Naive B cell (primary cell): ENCODE measurements around the gene SPRTN. TPM values are rescaled to one million over a fixed set of nuclear protein-coding genes. Genes with fewer than 3 reads are reported as not detected.

Experiments used
- ATAC-seq, 2 donors: fragments of 150-1000 bp; cut with Tn5 transposase; 2 replicates each; pipeline ENCODE4 v1.10.0; 2021; ENCODE audit warnings: low read depth in 2 of 2, mild to moderate bottlenecking in 2 of 2, moderate library complexity in 2 of 2
- DNase-seq: peaks from one replicate; pipeline ENCODE4 v3.0.0; 2022
- H3K27ac Mint-ChIP-seq, 6 donors: one replicate each; pipeline ENCODE4 v1.8.0; 2020 to 2022; ENCODE audit warnings: mild to moderate bottlenecking in 6 of 6, mixed read lengths in 6 of 6, moderate library complexity in 5 of 6, inconsistent platforms in 2 of 6
- H3K27me3 Mint-ChIP-seq, 3 donors: one replicate each; pipeline ENCODE4 v1.8.0; 2021 to 2022; ENCODE audit warnings: mixed read lengths in 3 of 3, mild to moderate bottlenecking in 1 of 3
- H3K36me3 Mint-ChIP-seq, 2 donors: one replicate each; pipeline ENCODE4 v1.8.0; 2020 to 2022; ENCODE audit warnings: mixed read lengths in 2 of 2, inconsistent platforms in 1 of 2, mild to moderate bottlenecking in 1 of 2
- H3K4me1 Mint-ChIP-seq, 3 donors: one replicate each; pipeline ENCODE4 v1.8.0; 2020 to 2022; ENCODE audit warnings: mixed read lengths in 3 of 3, inconsistent platforms in 1 of 3, mild to moderate bottlenecking in 1 of 3, moderate library complexity in 1 of 3
- H3K4me3 Mint-ChIP-seq, 8 donors: one replicate each; pipeline ENCODE4 v1.8.0; 2020 to 2022; ENCODE audit warnings: mild to moderate bottlenecking in 8 of 8, mixed read lengths in 8 of 8, moderate library complexity in 8 of 8, inconsistent platforms in 2 of 8
- H3K9me3 Mint-ChIP-seq, 7 donors: one replicate each; pipeline ENCODE4 v1.8.0; 2020 to 2022; ENCODE audit warnings: mixed read lengths in 7 of 7, mild to moderate bottlenecking in 5 of 7, inconsistent platforms in 2 of 7, moderate library complexity in 1 of 7
- polyA plus RNA-seq, 6 donors: library from polyadenylated mRNA; unstranded; fragments of 300-500 nt; fragmentation: Illumina TruSeq; gene quantifications; one replicate each; pipeline ENCODE4 v1.2.3, GENCODE V29; 2021; ENCODE audit warnings: low read depth in 6 of 6

Gene SPRTN
- polyA plus RNA-seq, 6 donors from 2014 or later = 15.6 to 24.7 (median 19.3) TPM

DNA sequence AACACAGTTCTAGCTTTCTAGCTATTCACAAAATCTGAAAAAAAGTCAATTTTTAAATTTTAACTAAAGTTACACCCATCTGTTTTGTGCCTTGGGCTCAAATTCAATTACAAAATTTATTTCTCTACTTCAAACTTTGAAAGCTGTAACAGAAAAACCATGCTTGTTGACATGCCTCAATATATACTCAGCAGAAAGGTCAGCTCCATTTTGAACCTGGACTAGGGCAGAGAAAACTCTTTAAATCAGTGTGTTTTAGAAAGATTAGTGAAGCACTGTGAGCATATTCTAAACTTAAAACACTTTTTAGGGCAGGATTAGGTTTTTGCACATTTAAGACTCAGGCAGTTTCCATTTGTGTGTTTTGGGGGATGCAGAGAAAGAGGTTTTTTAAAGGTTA lies 34.4 kb downstream of the SPRTN start:
- Mint-ChIP-seq H3K27me3 (no peaks in the 10 kb centered on the region), H3K27ac (peak overlapping the region in 2 of 6 donors; percentile 0 to 30)

DNA sequence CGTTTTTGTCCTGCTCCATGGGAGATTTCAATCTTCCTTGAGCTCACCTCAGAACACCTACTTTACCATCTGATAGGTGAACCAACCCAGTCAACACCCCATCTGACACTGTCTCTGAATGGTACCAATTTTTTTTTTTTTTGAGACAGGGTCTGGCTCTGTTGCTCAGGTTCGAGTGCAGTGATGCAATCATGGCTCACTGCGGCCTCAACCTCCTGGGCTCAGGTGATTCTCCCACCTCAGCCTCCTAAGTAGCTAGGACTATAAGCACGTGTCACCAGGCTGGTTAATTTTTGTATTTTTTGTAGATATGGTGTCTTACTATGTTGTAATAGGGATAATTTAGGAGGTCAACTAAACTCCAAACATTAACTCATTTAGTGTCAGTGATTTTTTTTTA lies 36.3 kb downstream of the SPRTN start:
- Mint-ChIP-seq H3K36me3 (peaks cover 3 to 8% of the 10 kb centered on the region in 2 donors), H3K9me3 (no peaks in the 10 kb centered on the region), H3K4me3 (no peak overlapping the region), H3K27me3 (no peaks in the 10 kb centered on the region), H3K4me1 (peaks cover 22 to 35% (median 26%) of the 10 kb centered on the region in 3 donors), H3K27ac (peak overlapping the region in 2 of 6 donors; percentile 52 to 83)
- no peak for DNase-seq
- ATAC-seq = no peak

More for the DNA sequence above, 34.4 kb downstream of the SPRTN start:
- DNase-seq (no peak), ATAC-seq (no peak)
- Mint-ChIP-seq H3K4me3 (no peak overlapping the region), H3K36me3 (peaks cover 8% of the 10 kb centered on the region in 2 donors), H3K4me1 (peaks cover 9 to 23% (median 10%) of the 10 kb centered on the region in 3 donors), H3K9me3 (no peaks in the 10 kb centered on the region)

DNA sequence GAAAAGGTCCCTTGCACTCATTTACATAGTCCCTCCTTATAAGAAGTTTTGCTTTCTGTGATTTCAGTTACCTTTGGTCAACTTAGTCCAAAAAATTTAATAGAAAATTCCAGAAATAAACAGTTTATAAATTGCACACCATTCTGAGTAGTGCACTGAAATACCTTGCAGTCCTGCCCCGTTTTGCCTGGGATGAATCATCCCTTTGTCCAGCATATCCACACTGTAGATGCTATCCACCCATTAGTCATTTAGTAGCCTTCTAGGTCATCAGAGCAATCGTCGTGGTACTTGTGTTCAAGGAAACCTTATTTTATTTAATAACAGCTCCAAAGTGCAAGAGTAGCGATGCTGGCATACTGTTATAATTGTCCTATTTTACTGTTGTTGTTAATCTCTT lies 38.0 kb downstream of the SPRTN start:
- peaks cover 0 to 3% of the 10 kb centered on the region in 2 donors for H3K36me3 Mint-ChIP-seq
- H3K9me3 Mint-ChIP-seq = no peaks in the 10 kb centered on the region

DNA sequence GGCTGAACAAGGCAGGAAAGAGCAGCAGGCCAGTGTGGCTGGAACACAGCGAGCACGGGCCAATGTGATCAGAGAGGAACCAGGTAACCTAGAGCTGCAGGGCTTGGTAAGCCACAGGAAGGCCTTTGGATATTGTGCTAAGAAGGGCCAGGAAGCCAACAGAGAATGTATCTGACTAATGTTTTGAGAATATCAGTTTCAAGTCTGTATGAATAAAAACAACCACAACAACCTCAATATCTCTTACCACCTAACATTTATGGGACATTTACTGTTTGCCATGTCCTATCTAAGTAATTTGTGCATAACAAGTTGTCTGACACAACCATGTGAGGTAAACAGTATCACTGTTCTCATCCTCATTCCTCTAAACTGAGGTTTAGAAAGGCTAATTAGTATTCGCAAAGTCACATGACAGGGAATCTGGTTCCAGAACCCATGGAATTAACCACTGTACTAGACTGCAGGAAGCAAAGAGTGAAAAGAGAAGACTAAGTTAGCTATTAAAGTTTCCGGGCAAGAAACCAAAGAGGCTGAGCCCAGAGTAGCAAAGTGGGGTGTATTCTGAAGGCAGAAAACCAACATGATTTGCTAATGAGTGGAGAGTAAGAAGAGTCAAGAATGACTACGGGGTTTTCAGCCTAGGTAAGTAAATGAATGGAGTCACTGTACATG lies 38.9 kb downstream of the SPRTN start:
- no peaks in the 10 kb centered on the region for H3K27me3 Mint-ChIP-seq
- peak overlapping the region in 3 of 6 donors; percentile 8 to 35 (median 32) for H3K27ac Mint-ChIP-seq
- ATAC-seq = no peak
- H3K4me3 Mint-ChIP-seq = no peak overlapping the region
- no peaks in the 10 kb centered on the region for H3K9me3 Mint-ChIP-seq
- peaks cover 32 to 48% (median 36%) of the 10 kb centered on the region in 3 donors for H3K4me1 Mint-ChIP-seq
- no peak for DNase-seq
- peaks cover 0 to 2% of the 10 kb centered on the region in 2 donors for H3K36me3 Mint-ChIP-seq

More for the DNA sequence above, 38.0 kb downstream of the SPRTN start:
- ATAC-seq (no peak), DNase-seq (no peak)
- Mint-ChIP-seq H3K27ac (no peak overlapping the region), H3K4me3 (no peak overlapping the region), H3K4me1 (peaks cover 29 to 42% (median 32%) of the 10 kb centered on the region in 3 donors), H3K27me3 (no peaks in the 10 kb centered on the region)

DNA sequence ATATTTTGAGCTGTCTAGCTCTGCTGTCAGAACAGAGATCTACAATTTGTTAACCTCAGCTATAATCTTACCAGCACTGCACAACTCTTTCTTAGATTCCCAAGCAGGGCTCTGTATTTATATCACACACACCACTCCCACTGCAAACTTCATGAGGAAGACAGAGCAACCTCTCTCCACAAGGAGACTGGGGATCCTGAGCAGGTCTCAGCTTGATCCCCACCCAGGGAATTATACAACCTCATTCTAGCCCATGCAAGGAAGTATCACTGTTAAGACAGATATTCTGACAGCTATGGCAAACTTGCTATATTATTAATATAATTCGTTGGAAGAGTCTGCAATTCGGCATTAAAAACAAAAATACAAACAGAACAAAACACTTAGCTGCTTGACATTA lies 43.6 kb downstream of the SPRTN start:
- Mint-ChIP-seq H3K4me3 (no peak overlapping the region), H3K27ac (peak overlapping the region in 2 of 6 donors; percentile 60 to 61), H3K27me3 (no peaks in the 10 kb centered on the region)

DNA sequence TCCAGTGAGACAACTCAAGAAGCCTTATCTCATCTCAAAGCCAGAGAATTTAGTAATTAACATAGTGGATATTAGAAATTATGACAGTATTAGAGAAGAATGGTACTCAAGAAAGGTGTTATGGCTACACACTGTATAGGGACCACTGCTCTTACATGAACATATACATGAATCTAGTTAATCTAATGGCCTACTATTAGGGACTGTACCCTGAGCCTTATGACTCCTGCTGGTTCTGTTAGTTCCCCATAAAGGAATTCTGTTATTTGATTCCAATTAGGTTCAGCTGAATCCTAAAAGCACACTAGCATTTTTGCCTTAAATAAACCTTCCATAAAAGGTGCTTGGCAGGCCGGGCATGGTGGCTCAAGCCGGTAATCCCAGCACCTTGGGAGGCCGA lies 44.3 kb downstream of the SPRTN start:
- Mint-ChIP-seq H3K36me3 (no peaks in the 10 kb centered on the region), H3K9me3 (no peaks in the 10 kb centered on the region), H3K4me1 (peaks cover 24 to 42% (median 37%) of the 10 kb centered on the region in 3 donors), H3K27me3 (no peaks in the 10 kb centered on the region), H3K4me3 (no peak overlapping the region), H3K27ac (no peak overlapping the region)
- no peak for DNase-seq
- ATAC-seq = no peak

More for the DNA sequence above, 43.6 kb downstream of the SPRTN start:
- no peaks in the 10 kb centered on the region for H3K36me3 Mint-ChIP-seq
- DNase-seq = no peak
- H3K4me1 Mint-ChIP-seq = peaks cover 29 to 44% (median 32%) of the 10 kb centered on the region in 3 donors
- H3K9me3 Mint-ChIP-seq = no peaks in the 10 kb centered on the region
- ATAC-seq = no peak

DNA sequence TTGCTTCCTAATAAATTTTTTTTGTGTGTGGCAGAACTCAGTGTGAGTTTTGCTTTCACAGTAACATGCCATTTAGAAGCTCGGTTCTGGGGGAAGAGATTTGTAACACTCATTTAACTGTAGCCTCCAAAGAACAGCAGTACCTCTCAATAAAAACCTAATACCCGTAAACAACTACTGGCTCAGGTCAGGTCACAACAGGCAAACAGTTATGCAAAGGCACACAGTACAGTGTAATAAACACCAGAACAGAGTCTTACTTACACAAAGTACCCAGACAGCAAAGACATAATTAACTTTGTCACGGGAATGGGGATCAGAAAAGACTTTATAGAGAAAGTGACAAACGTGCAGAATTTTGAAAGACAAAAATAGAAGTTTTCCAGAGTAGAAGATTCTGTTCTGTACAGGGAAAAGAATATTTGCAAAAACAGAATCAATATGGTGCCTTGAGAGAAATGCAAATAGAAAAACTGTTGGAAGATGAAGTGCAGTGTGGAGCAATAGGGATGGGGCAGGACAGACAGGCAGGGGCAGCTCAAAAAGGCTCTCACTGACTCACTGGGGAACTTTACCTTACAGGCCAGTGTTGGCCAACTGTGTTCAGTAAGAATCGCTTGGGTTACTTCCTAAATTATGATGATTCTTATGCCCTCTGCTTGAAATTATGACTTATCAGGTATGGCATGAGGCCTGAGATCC lies 45.2 kb downstream of the SPRTN start:
- ATAC-seq = no peak
- Mint-ChIP-seq H3K36me3 (no peaks in the 10 kb centered on the region), H3K4me3 (no peak overlapping the region), H3K27ac (no peak overlapping the region), H3K4me1 (peaks cover 23 to 43% (median 38%) of the 10 kb centered on the region in 3 donors), H3K27me3 (no peaks in the 10 kb centered on the region), H3K9me3 (no peaks in the 10 kb centered on the region)
- no peak for DNase-seq

DNA sequence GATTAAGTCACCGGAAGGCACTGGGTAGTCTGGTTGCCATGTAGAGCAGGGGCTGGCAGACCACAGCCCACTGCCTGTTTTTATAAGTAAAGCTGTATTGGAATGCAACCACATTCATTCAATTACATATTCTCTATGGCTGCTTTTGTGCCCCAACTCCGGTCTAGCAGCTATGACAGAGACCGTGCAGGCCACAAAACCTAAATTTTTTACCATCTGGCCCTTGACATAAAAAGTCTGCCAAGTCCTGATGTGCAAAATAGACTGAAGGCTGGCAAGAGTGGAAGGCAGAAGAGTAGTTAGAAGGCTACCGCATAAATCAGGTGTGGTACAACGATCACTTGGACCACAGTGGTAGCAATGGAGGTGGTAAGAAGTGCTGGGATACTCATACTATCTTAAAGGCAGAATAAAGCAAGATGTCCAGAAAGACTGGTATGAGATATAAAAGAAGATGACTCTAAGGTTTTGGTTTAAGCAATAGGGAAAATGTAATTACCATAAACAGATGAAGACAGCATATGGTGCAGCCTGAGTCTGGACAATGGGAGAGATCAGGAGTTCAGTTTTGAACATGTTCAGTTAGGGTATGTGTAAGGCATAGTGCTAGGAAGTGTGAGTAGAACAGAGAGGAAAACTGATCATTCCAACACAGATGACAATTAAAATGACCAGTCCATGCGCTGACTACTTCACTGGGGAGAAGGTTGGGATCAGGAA lies 46.8 kb downstream of the SPRTN start:
- peaks cover 11 to 40% (median 37%) of the 10 kb centered on the region in 3 donors for H3K4me1 Mint-ChIP-seq
- DNase-seq (no peak), ATAC-seq (no peak)
- no peaks in the 10 kb centered on the region for H3K9me3 Mint-ChIP-seq
- no peak overlapping the region for H3K4me3 Mint-ChIP-seq
- no peaks in the 10 kb centered on the region for H3K27me3 Mint-ChIP-seq
- peaks cover 0 to under 1% of the 10 kb centered on the region in 2 donors for H3K36me3 Mint-ChIP-seq
- H3K27ac Mint-ChIP-seq = no peak overlapping the region

DNA sequence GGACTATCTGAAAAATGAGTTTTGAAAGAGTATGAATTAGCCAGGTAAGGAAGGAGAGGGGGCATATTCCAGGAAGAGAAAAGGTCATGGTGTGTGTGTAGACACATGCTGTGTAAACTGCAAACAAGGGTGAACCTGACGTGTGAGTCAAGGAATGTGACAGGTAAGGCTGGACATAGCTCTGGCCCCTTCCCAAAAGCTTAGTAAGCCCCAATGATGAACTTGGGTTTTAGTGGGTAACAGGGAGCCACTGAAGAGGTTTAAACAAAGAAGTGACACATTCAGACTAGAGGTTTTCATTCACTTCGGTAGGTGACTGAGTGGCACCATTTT lies 47.3 kb downstream of the SPRTN start:
- DNase-seq = no peak
- peaks cover 0 to 6% of the 10 kb centered on the region in 2 donors for H3K36me3 Mint-ChIP-seq
- no peak overlapping the region for H3K4me3 Mint-ChIP-seq
- H3K9me3 Mint-ChIP-seq = no peaks in the 10 kb centered on the region
- peaks cover 15 to 43% (median 40%) of the 10 kb centered on the region in 3 donors for H3K4me1 Mint-ChIP-seq
- no peak overlapping the region for H3K27ac Mint-ChIP-seq
- no peaks in the 10 kb centered on the region for H3K27me3 Mint-ChIP-seq
- ATAC-seq = no peak

DNA sequence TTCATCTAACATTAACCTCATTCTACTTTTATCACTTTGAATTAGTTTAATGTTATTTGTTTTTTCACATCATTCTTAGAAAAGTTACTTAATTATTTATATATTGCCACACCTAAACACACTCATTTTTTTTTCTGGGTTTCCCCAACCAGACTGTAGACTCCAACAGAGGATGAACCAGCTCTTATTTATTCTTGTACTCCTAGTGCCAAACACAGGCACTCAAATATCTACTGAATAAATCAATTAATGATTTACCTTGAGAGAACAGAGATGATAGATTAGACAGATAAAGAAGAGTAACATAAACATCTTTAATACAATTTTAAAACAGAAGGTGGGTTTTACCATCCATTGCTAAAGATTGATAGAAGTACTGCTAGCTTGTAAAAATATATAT lies 48.4 kb downstream of the SPRTN start:
- Mint-ChIP-seq H3K27ac (no peak overlapping the region), H3K36me3 (peaks cover 0 to 6% of the 10 kb centered on the region in 2 donors), H3K4me1 (peaks cover 20 to 47% (median 46%) of the 10 kb centered on the region in 3 donors), H3K9me3 (no peaks in the 10 kb centered on the region), H3K4me3 (no peak overlapping the region), H3K27me3 (no peaks in the 10 kb centered on the region)
- DNase-seq = no peak
- ATAC-seq = no peak

DNA sequence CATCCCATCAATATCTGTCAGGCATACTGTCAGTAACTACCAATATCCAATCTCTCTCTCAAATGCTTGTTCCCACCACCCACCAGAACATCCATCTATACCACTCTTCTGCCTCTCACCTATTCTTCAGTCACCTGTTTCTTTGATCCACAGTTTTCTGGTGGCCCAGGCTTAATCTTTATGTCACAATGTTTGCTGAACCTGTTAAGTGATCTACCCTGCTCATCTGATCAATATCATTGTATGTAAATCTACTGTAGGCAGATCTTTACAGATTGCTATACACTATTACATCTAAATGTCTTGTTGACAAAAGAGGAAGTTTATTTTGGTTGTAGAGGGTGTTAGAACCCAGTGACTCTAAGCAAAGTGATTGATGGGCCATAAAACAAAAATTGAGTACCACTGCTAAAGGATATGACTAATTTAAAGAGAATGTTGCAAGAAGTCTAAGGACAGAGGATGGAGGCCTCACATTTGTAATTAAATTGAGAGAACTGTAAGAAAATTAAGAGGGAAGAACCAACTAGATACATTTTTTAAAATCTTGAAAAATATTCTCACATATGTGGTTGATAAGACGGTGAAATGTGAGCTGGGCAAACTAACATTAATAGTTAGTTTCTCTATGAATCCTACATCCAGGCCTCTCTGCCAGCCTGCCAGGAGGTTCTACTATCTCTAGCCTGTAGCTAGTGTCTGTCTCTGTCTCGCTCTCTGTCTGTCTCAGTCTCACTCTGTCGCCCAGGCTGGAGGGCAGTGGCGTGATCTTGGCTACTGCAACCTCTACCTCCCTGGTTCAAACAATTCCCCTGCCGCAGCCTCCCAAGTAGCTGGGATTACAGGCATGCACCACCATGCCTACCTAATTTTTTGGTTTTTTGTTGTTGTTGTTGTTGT lies 49.9 kb downstream of the SPRTN start:
- no peak for ATAC-seq
- DNase-seq = no peak
- Mint-ChIP-seq H3K9me3 (no peaks in the 10 kb centered on the region), H3K36me3 (peaks cover 0 to 6% of the 10 kb centered on the region in 2 donors), H3K4me3 (no peak overlapping the region), H3K4me1 (peaks cover 20 to 44% (median 37%) of the 10 kb centered on the region in 3 donors), H3K27ac (peak overlapping the region in 2 of 6 donors; percentile 36 to 37), H3K27me3 (no peaks in the 10 kb centered on the region)

DNA sequence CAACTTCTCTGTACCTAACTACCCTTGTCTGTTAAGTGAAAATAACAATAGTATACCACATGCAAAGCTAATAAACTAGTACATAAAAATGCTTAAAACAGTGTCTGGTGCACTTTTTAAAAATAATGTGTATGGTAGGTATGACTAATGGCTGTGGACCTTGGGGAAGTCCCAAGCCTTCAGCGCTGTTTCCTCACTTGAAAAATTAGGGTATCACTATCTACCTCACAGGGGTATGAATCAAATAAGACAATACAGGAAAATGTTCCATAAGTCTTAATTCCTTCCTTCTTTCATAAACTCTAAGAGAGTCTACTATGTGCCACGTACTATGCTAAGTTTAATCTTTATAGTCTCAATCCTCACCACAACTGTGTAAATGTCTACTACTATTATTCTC lies 52.0 kb downstream of the SPRTN start:
- Mint-ChIP-seq H3K4me1 (peaks cover 32 to 62% (median 53%) of the 10 kb centered on the region in 3 donors), H3K27ac (peak overlapping the region in 2 of 6 donors; percentile 2 to 69), H3K9me3 (no peaks in the 10 kb centered on the region), H3K27me3 (no peaks in the 10 kb centered on the region), H3K36me3 (peaks cover 0 to 6% of the 10 kb centered on the region in 2 donors), H3K4me3 (peak overlapping the region in 1 of 8 donors; percentile 1)
- ATAC-seq = no peak
- no peak for DNase-seq
